B cell (primary cell): ENCODE data around the gene RBM33. TPM values are rescaled to one million over a fixed set of nuclear protein-coding genes. Genes with fewer than 3 reads are reported as not detected.

Experiments
- ATAC-seq: fragments of 200-7000 bp; cut with Tn5 transposase; one replicate; pipeline ENCODE4 v1.10.0; 2021; ENCODE audit warnings: low read depth, mild to moderate bottlenecking, moderate number of reproducible peaks, moderate library complexity
- CTCF ChIA-PET: fragments of 350-600 bp; sonication (Branson Sonifier 250); formaldehyde crosslinking; loops from one replicate; lab custom pipeline; 2021; ENCODE audit warnings: antibody characterized with exemption, inconsistent platforms; lab: Charles Lee
- POLR2A ChIA-PET: fragments of 350-600 bp; sonication (Branson Sonifier 250); formaldehyde crosslinking; loops from one replicate; lab custom pipeline; 2021; ENCODE audit warnings: antibody characterized with exemption; lab: Charles Lee
- DNase-seq: peaks from one replicate; pipeline ENCODE4 v3.0.0; 2013
- H2AFZ ChIP-seq: 2 replicates; pipeline ENCODE4 v1.6.1; 2012; ENCODE audit warnings: mild to moderate bottlenecking, low read depth, low read length; ENCODE audit not compliant: insufficient read depth, poor library complexity, severe bottlenecking
- H3K27ac ChIP-seq, 2 donors: 1 replicate in 1 of 2; 2 replicates in 1 of 2; pipeline ENCODE4 v1.5.1; 2012 to 2013; ENCODE audit warnings: low read length in 2 of 2, mild to moderate bottlenecking in 2 of 2, moderate library complexity in 1 of 2
- H3K27me3 ChIP-seq, 4 experiments: fragments of 200-600 bp in 1 of 4; sonication (generic) in 1 of 4; replicated peaks in 1 of 4; 1 replicate in 2 of 4; 2 replicates in 2 of 4; pipeline versions ENCODE4 v1.6.1 to v1.7.0; 2013 to 2016; ENCODE audit warnings: low read length in 3 of 4, mild to moderate bottlenecking in 2 of 4, mixed read lengths in 1 of 4, moderate library complexity in 1 of 4; ENCODE audit not compliant: insufficient read depth in 4 of 4, control insufficient read depth in 3 of 4; ENCODE audit errors: control extremely low read depth in 1 of 4
- H3K36me3 ChIP-seq, 2 experiments: replicated peaks in 1 of 2; 1 replicate in 1 of 2; 2 replicates in 1 of 2; pipeline versions ENCODE4 v1.6.1 to v1.7.1; 2013; ENCODE audit warnings: low read length in 1 of 2; ENCODE audit not compliant: insufficient read depth in 2 of 2, control insufficient read depth in 1 of 2; ENCODE audit errors: control extremely low read depth in 1 of 2, extremely low read depth in 1 of 2
- H3K4me1 ChIP-seq, 2 donors: fragments of 200-600 bp in 1 of 2; sonication (generic) in 1 of 2; 1 replicate in 1 of 2; 2 replicates in 1 of 2; pipeline versions ENCODE4 v1.5.1 to v1.6.1; 2013 to 2017; ENCODE audit warnings: low read length in 2 of 2; ENCODE audit not compliant: control insufficient read depth in 2 of 2, insufficient read depth in 2 of 2
- H3K4me2 ChIP-seq: replicated peaks from 2 replicates; pipeline ENCODE3; 2012; ENCODE audit warnings: mild to moderate bottlenecking, low read depth, low read length; ENCODE audit not compliant: poor library complexity, severe bottlenecking
- H3K4me3 ChIP-seq, 5 experiments: fragments of 200-600 bp in 1 of 5; sonication (generic) in 1 of 5; 1 replicate in 3 of 5; 2 replicates in 2 of 5; pipeline versions ENCODE4 v1.5.1 to v1.7.0; 2011 to 2016; ENCODE audit warnings: low read length in 4 of 5, mild to moderate bottlenecking in 4 of 5, low read depth in 2 of 5, control low read depth in 1 of 5, moderate library complexity in 1 of 5; ENCODE audit not compliant: insufficient read depth in 1 of 5; ENCODE audit errors: control extremely low read depth in 1 of 5, extremely low read depth in 1 of 5
- H3K79me2 ChIP-seq: fragments of 200-600 bp; sonication (generic); one replicate; pipeline ENCODE4 v1.6.0; 2016; ENCODE audit warnings: low read length; ENCODE audit not compliant: control insufficient read depth, insufficient read depth
- H3K9ac ChIP-seq: fragments of 200-600 bp; sonication (generic); 2 replicates; pipeline ENCODE4 v1.6.1; 2017; ENCODE audit warnings: mild to moderate bottlenecking, low read length, moderate library complexity
- H3K9me3 ChIP-seq, 3 donors: one replicate each; pipeline versions ENCODE4 v1.6.1 to v1.7.1; 2013; ENCODE audit warnings: low read length in 2 of 3; ENCODE audit not compliant: control insufficient read depth in 2 of 3, insufficient read depth in 1 of 3; ENCODE audit errors: control extremely low read depth in 1 of 3
- H4K20me1 ChIP-seq: 2 replicates; pipeline ENCODE4 v1.6.0; 2012; ENCODE audit warnings: mild to moderate bottlenecking, low read length; ENCODE audit not compliant: insufficient read depth, control insufficient read depth, poor library complexity, severe bottlenecking
- H3K27ac Mint-ChIP-seq: one replicate; pipeline ENCODE4 v1.8.0; 2021; ENCODE audit warnings: mixed read lengths
- H3K27me3 Mint-ChIP-seq: one replicate; pipeline ENCODE4 v1.8.0; 2021; ENCODE audit warnings: mixed read lengths
- H3K4me1 Mint-ChIP-seq: one replicate; pipeline ENCODE4 v1.8.0; 2021; ENCODE audit warnings: mixed read lengths
- H3K4me3 Mint-ChIP-seq: one replicate; pipeline ENCODE4 v1.8.0; 2021; ENCODE audit warnings: mixed read lengths
- H3K9me3 Mint-ChIP-seq: one replicate; pipeline ENCODE4 v1.8.0; 2022; ENCODE audit warnings: mixed read lengths; ENCODE audit not compliant: insufficient read depth
- CTCF ChIP-seq: fragments of 200-600 bp; IDR thresholded peaks from one replicate; pipeline ENCODE4 v1.8.0; 2022; ENCODE audit warnings: antibody characterized with exemption, mild to moderate bottlenecking
- EZH2 ChIP-seq: IDR thresholded peaks from 2 replicates; pipeline ENCODE4 v1.6.1; 2012; ENCODE audit warnings: borderline replicate concordance, low read depth, mild to moderate bottlenecking, moderate library complexity, low read length; ENCODE audit not compliant: insufficient read depth, poor library complexity, severe bottlenecking
- WGBS: methylation state at CpG from one replicate; pipeline ENCODE4 v1.1.5; 2013; ENCODE audit warnings: missing lambda C conversion rate; ENCODE audit not compliant: insufficient coverage; 5-methylcytosine and 5-hydroxymethylcytosine counted together
- intact Hi-C: fragments of 100-400 bp; cut with micrococcal nuclease; formaldehyde crosslinking; loops from one replicate; pipeline ENCODE4 v1.10.0; 2022
- polyA plus RNA-seq: library from polyadenylated mRNA; depleted of rRNA; stranded (reverse); fragments of >200 nt; gene quantifications from 2 replicates; pipeline ENCODE4 v1.2.3, GENCODE V29; 2012
- total RNA-seq, 2 donors: library from RNA; stranded (reverse); fragments of 120-200 nt in 1 of 2; gene quantifications; 1 replicate in 1 of 2; 2 replicates in 1 of 2; pipeline versions ENCODE4 v1.2.3 to v1.2.4, GENCODE V29; 2013 to 2022

Gene RBM33
- total and polyA plus RNA-seq, 2 donors (not counting 1 experiment from before 2014, with no cell fraction given) = 33.5 to 189 TPM

GRCh38 chr7:155775691-155776090 is 131.2 kb downstream of the RBM33 start:
- no peak overlapping the region for H3K9ac ChIP-seq
- no peak overlapping the region for H3K27ac Mint-ChIP-seq
- no peak overlapping the region for H3K4me3 ChIP-seq
- no peaks in the 10 kb centered on the region for H3K9me3 Mint-ChIP-seq
- CTCF ChIA-PET = interaction anchor here (1.6 kb wide), 1 partner anchor 177 kb away, joined by 4 read pairs; no protein-coding TSS in a partner anchor
- H3K27me3 ChIP-seq = no peaks in the 10 kb centered on the region
- no peak overlapping the region for H2AFZ ChIP-seq
- no peaks in the 10 kb centered on the region for H3K4me1 ChIP-seq
- H3K36me3 ChIP-seq = peaks cover 0 to 91% of the 10 kb centered on the region in 2 experiments
- H3K27ac ChIP-seq = no peak overlapping the region
- no peaks in the 10 kb centered on the region for H3K27me3 Mint-ChIP-seq
- ATAC-seq = no peak
- H3K4me1 Mint-ChIP-seq = no peaks in the 10 kb centered on the region
- TF ChIP-seq EZH2 = no peak
- no peak for TF ChIP-seq CTCF
- H3K4me2 ChIP-seq = no peak overlapping the region
- 97% methylated on average over 6 of the region's 7 CpGs for WGBS
- no peak for DNase-seq
- peaks cover 47% of the 10 kb centered on the region for H4K20me1 ChIP-seq
- intact Hi-C loops = no loop called here
- H3K9me3 ChIP-seq = no peaks in the 10 kb centered on the region
- H3K79me2 ChIP-seq = peaks cover 21% of the 10 kb centered on the region
- POLR2A ChIA-PET = no interaction called here
- no peak overlapping the region for H3K4me3 Mint-ChIP-seq

GRCh38 chr7:155776606-155777005 is 132.1 kb downstream of the RBM33 start:
- Histone ChIP-seq H3K27me3 (no peaks in the 10 kb centered on the region), H3K27ac (no peak overlapping the region), H3K9ac (no peak overlapping the region), H2AFZ (no peak overlapping the region), H3K36me3 (peaks cover 0 to 92% of the 10 kb centered on the region in 2 experiments), H3K4me3 (no peak overlapping the region), H3K9me3 (no peaks in the 10 kb centered on the region), H3K79me2 (peaks cover 19% of the 10 kb centered on the region), H3K4me1 (no peaks in the 10 kb centered on the region), H4K20me1 (peaks cover 44% of the 10 kb centered on the region), H3K4me2 (no peak overlapping the region)
- ATAC-seq (no peak), DNase-seq (no peak)
- H3K9me3 Mint-ChIP-seq = no peaks in the 10 kb centered on the region
- no peak overlapping the region for H3K27ac Mint-ChIP-seq
- TF ChIP-seq CTCF (no peak), EZH2 (no peak)
- intact Hi-C loops = no loop called here
- no peaks in the 10 kb centered on the region for H3K4me1 Mint-ChIP-seq
- POLR2A ChIA-PET = no interaction called here
- no peak overlapping the region for H3K4me3 Mint-ChIP-seq
- H3K27me3 Mint-ChIP-seq = no peaks in the 10 kb centered on the region
- 96% methylated on average over 4 of the region's 8 CpGs for WGBS
- CTCF ChIA-PET = interaction anchor here (1.0 to 1.6 kb wide), 2 partner anchors 178 to 179 kb away, joined by 3 to 4 read pairs; no protein-coding TSS in a partner anchor
